Astrocyte (in vitro differentiated cells and primary cell): ENCODE results near the gene CHST11. TPM values are rescaled to one million over a fixed set of nuclear protein-coding genes. Genes with fewer than 3 reads are reported as not detected.

ENCODE experiments used
- DNase-seq: peaks from one replicate; pipeline ENCODE4 v3.0.0-alpha.2; 2010; ENCODE audit warnings: low read depth
- FAIRE-seq: peaks from 2 replicates; lab custom pipeline; 2011; peaks lifted over from hg19 to GRCh38; lab: Jason Lieb, UNC
- H2AFZ ChIP-seq: 2 replicates; pipeline ENCODE4 v1.6.0; 2012; ENCODE audit warnings: low read depth, low read length, inconsistent platforms
- H3K27ac ChIP-seq: 2 replicates; pipeline ENCODE4 v1.5.1; 2011; ENCODE audit warnings: low read depth, low read length, inconsistent platforms
- H3K27me3 ChIP-seq: 2 replicates; pipeline ENCODE4 v1.6.0; 2011; ENCODE audit warnings: low read length, inconsistent platforms; ENCODE audit not compliant: insufficient read depth
- H3K36me3 ChIP-seq: 2 replicates; pipeline ENCODE4 v1.5.1; 2011; ENCODE audit warnings: low read length, inconsistent platforms; ENCODE audit not compliant: insufficient read depth
- H3K4me1 ChIP-seq: 2 replicates; pipeline ENCODE4 v1.5.1; 2011; ENCODE audit warnings: low read length, inconsistent platforms; ENCODE audit not compliant: insufficient read depth
- H3K4me2 ChIP-seq: 2 replicates; pipeline ENCODE4 v1.6.0; 2012; ENCODE audit warnings: low read length, inconsistent platforms
- H3K4me3 ChIP-seq: 2 replicates; pipeline ENCODE4 v1.5.1; 2011; ENCODE audit warnings: low read depth, mild to moderate bottlenecking, low read length, inconsistent platforms; ENCODE audit not compliant: insufficient read depth
- H3K79me2 ChIP-seq: 2 replicates; pipeline ENCODE4 v1.6.0; 2012; ENCODE audit warnings: mild to moderate bottlenecking, low read length, inconsistent platforms; ENCODE audit not compliant: insufficient read depth
- H3K9ac ChIP-seq: 2 replicates; pipeline ENCODE4 v1.6.0; 2012; ENCODE audit warnings: mild to moderate bottlenecking, low read length, inconsistent platforms
- H3K9me3 ChIP-seq: 2 replicates; pipeline ENCODE4 v1.5.1; 2012; ENCODE audit warnings: low read depth, mild to moderate bottlenecking, low read length, inconsistent platforms; ENCODE audit not compliant: insufficient read depth
- H4K20me1 ChIP-seq: 2 replicates; pipeline ENCODE4 v1.6.0; 2012; ENCODE audit warnings: low read length, inconsistent platforms; ENCODE audit not compliant: insufficient read depth
- H3K27ac Mint-ChIP-seq: one replicate; pipeline ENCODE4 v1.8.0; 2021; ENCODE audit warnings: mild to moderate bottlenecking, mixed read lengths; ENCODE audit not compliant: unreplicated experiment
- H3K27me3 Mint-ChIP-seq: one replicate; pipeline ENCODE4 v1.8.0; 2021; ENCODE audit warnings: low read depth, mixed read lengths; ENCODE audit not compliant: unreplicated experiment
- H3K36me3 Mint-ChIP-seq: one replicate; pipeline ENCODE4 v1.8.0; 2021; ENCODE audit warnings: low read depth, mixed read lengths; ENCODE audit not compliant: unreplicated experiment
- H3K4me1 Mint-ChIP-seq: one replicate; pipeline ENCODE4 v1.8.0; 2021; ENCODE audit warnings: low read depth, mixed read lengths; ENCODE audit not compliant: unreplicated experiment
- H3K4me3 Mint-ChIP-seq: one replicate; pipeline ENCODE4 v1.8.0; 2021; ENCODE audit warnings: mild to moderate bottlenecking, moderate library complexity, mixed read lengths; ENCODE audit not compliant: unreplicated experiment
- H3K9me3 Mint-ChIP-seq: one replicate; pipeline ENCODE4 v1.8.0; 2021; ENCODE audit warnings: mild to moderate bottlenecking, mixed read lengths; ENCODE audit not compliant: unreplicated experiment
- EZH2 ChIP-seq: IDR thresholded peaks from 2 replicates; pipeline ENCODE4 v1.6.1; 2012; ENCODE audit warnings: mild to moderate bottlenecking, low read length, inconsistent platforms; ENCODE audit not compliant: insufficient read depth
- total RNA-seq: library from RNA; stranded (reverse); gene quantifications from 2 replicates; pipeline ENCODE4 v1.2.1, GENCODE V29; 2021
- TF ChIP-seq, protein P1 (sequence below): IDR thresholded peaks from 2 replicates; pipeline ENCODE4 v1.5.1; 2011; ENCODE audit warnings: low read depth, mild to moderate bottlenecking, inconsistent platforms, low read length, moderate library complexity; ENCODE audit not compliant: insufficient read depth

Gene CHST11
- total RNA-seq, 1 donor from 2014 or later: 30.2 TPM

DNA sequence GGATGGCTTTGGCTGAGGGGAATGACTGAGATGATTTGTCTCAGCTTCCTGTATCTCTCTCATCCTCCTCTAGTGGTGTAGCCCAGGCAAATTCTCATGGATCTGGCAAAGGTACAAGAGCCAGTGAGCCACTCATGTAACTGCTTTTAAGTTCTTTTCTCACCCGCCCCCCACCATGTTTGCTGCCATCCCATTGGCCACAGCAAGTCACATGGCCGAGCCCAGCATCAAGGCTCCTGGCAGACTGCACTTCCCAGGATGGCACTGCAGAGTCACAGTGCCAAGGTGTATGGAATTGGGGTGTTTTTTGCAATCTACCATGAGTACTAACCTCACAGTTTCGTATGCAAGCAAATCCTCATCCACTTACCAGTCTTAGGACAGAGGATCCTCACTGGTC lies 50.9 kb downstream of the CHST11 start:
- Histone ChIP-seq H3K9ac (no peak overlapping the region), H3K36me3 (no peaks in the 10 kb centered on the region), H3K4me1 (peaks cover 5% of the 10 kb centered on the region), H3K27me3 (no peaks in the 10 kb centered on the region), H3K4me2 (no peak overlapping the region), H3K4me3 (no peak overlapping the region), H4K20me1 (peaks cover 89% of the 10 kb centered on the region), H2AFZ (no peak overlapping the region), H3K27ac (no peak overlapping the region), H3K9me3 (no peaks in the 10 kb centered on the region), H3K79me2 (peaks cover 54% of the 10 kb centered on the region)
- H3K27me3 Mint-ChIP-seq: no peaks in the 10 kb centered on the region
- no peak overlapping the region for H3K27ac Mint-ChIP-seq
- peaks cover 18% of the 10 kb centered on the region for H3K36me3 Mint-ChIP-seq
- H3K4me1 Mint-ChIP-seq: peaks cover 31% of the 10 kb centered on the region
- DNase-seq (no peak), FAIRE-seq (no peak)
- H3K4me3 Mint-ChIP-seq: no peak overlapping the region
- peaks cover 3% of the 10 kb centered on the region for H3K9me3 Mint-ChIP-seq
- TF ChIP-seq, protein P1, sequence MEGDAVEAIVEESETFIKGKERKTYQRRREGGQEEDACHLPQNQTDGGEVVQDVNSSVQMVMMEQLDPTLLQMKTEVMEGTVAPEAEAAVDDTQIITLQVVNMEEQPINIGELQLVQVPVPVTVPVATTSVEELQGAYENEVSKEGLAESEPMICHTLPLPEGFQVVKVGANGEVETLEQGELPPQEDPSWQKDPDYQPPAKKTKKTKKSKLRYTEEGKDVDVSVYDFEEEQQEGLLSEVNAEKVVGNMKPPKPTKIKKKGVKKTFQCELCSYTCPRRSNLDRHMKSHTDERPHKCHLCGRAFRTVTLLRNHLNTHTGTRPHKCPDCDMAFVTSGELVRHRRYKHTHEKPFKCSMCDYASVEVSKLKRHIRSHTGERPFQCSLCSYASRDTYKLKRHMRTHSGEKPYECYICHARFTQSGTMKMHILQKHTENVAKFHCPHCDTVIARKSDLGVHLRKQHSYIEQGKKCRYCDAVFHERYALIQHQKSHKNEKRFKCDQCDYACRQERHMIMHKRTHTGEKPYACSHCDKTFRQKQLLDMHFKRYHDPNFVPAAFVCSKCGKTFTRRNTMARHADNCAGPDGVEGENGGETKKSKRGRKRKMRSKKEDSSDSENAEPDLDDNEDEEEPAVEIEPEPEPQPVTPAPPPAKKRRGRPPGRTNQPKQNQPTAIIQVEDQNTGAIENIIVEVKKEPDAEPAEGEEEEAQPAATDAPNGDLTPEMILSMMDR: no peak
- no peak for TF ChIP-seq EZH2

DNA sequence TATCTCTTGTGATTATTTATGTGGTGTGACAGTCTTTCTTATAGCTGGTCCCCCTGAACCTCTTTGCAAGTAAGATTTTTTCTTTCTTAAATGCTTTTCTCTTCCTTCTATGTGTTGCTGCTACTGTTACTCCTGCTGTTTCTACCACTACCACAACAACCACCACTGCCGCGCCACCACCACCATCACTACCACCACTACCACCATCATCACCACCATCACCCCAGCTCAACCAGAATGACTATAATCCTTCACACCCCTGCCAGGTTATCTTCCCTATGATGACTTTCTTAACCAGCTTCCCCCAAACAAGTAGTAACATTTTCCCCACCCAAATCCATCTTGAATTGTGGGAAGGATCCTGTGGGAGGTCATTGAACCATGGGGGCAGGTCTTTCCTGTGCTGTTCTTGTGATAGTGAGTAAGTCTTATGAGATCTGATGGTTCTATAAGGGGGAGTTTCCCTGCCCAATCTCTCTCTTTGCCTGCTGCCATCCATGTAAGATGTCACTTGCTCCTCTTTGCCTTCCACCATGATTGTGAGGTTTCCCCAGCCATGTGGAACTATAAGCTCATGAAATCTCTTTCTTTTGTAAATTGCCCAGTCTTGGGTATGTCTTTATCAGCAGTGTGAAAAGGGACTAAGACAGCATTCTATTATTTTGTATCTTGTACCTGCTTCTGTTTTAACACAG lies 52.2 kb downstream of the CHST11 start:
- H3K36me3 ChIP-seq: no peaks in the 10 kb centered on the region
- no peak overlapping the region for H3K4me2 ChIP-seq
- H3K9me3 ChIP-seq: no peaks in the 10 kb centered on the region
- H3K27ac Mint-ChIP-seq: no peak overlapping the region
- peaks cover 3% of the 10 kb centered on the region for H3K9me3 Mint-ChIP-seq
- H3K4me3 Mint-ChIP-seq: no peak overlapping the region
- TF ChIP-seq EZH2: no peak
- TF ChIP-seq, protein P1: no peak
- FAIRE-seq: no peak
- no peak overlapping the region for H3K9ac ChIP-seq
- peaks cover 12% of the 10 kb centered on the region for H3K4me1 ChIP-seq
- no peak overlapping the region for H2AFZ ChIP-seq
- H4K20me1 ChIP-seq: peaks cover 81% of the 10 kb centered on the region
- H3K79me2 ChIP-seq: peaks cover 62% of the 10 kb centered on the region
- H3K27me3 ChIP-seq: no peaks in the 10 kb centered on the region
- no peak overlapping the region for H3K27ac ChIP-seq
- H3K36me3 Mint-ChIP-seq: peaks cover 13% of the 10 kb centered on the region
- peaks cover 35% of the 10 kb centered on the region for H3K4me1 Mint-ChIP-seq
- DNase-seq: no peak
- H3K4me3 ChIP-seq: no peak overlapping the region
- no peaks in the 10 kb centered on the region for H3K27me3 Mint-ChIP-seq
